Measurements from ENCODE around the gene RGR. TPM values are rescaled to one million over a fixed set of nuclear protein-coding genes. Genes with fewer than 3 reads are reported as not detected.
"Not testable (repeated sequence)": the region's sequence is repeated elsewhere in the genome, so short reads cannot be mapped to it uniquely, and the experiment has no call there.

The RGR gene
- total RNA-seq, 1 experiment from 2014 or later = not detected

DNA sequence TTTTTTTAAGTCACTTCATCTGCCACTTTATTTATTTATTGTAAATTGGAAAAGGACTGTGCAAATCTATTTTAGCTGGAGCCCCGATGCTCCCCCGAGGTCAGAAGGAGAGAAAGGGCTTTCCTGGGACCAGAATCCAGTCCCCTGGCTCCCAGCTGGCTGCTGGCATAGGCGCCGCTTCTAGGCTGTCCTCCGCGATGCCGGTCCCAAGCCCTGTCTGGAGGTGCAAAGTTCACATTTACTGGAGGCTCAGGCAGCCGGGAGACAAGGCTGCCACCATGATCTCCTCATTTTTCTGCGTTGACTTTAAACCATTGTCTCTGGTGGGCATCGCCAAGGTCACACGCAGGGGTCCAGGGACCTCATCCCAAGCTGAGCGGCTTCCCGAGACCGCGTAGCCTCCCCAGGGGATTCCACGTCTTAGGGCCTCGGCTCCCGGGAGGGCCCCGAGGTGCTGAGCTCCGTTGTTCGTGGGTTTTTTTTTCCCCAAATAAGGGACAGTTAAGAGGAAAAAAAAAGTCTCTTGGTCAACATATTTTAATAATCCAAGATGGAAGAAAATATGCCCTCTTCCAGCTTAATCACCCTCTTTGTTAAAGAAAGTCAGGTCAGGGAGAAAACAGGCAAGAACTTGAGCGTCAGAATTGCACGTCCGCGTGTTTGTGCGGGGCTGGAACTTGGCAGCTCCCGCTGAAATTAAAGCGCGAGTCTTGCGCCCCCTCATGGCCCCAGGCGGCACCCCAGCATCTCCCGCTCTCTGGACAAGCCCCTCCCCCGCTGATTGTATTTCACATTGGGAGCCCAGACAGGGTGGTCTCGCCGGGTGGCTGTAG is 11.9 kb downstream of the RGR start:
- DNase-seq (ENCODE audit: low read depth) = no peak

DNA sequence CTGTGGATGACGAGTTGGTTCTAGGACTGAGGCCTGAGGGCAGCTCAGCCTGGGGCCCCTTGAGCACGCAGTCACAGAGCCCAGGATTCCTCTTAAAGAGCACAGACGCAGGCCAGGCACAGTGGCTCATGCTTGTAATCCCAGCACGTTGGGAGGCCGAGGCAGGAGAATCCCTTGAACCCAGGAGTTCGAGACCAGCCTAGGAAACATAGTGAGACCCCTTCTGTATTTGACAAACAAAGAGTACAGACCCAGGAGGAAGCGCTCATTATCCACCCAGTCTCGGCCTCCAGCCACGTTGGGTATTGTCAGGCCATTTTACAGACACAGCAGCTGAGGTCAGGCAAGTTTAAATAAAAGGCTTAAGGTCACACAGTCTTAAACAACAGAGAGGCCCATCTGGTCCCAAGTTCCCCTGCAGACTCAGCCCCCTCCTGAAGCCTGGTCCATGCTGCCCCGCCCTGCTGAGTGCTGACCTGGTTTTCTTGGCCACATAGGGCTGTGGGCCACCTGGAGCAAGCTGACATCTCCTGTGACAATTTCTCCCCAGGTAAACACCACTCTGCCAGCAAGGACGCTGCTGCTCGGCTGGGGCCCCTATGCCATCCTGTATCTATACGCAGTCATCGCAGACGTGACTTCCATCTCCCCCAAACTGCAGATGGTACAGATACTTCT is 12.6 kb downstream of the RGR start:
- DNase-seq (ENCODE audit: low read depth) = no peak

DNA sequence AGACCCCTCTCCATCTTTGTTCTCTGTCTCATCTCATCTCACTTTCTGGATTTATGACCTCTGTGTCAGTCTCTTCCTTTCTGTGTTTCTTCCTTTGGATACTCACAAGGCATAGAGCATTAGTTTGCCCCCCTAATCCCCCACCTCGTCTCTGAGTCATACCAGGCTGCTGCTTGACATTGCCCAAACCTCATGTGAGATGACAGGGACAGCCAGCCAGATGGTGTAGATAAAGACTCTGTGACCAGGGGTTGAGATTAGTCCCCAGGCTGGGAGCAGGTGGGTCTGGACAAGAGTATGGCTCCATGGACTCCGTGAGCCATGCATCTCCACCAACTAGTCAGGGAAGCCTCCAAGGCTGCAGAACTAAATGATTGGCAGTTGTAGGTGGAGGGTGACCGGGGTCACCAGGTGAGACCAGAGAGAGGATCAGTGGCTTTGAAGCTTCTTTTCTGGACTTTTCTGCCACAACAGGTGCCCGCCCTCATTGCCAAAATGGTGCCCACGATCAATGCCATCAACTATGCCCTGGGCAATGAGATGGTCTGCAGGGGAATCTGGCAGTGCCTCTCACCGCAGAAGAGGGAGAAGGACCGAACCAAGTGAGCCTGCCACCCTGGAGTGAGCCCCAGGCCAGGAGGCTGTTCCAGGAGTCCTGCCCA is 13.3 kb downstream of the RGR start:
- no peak for DNase-seq (ENCODE audit: low read depth)

DNA sequence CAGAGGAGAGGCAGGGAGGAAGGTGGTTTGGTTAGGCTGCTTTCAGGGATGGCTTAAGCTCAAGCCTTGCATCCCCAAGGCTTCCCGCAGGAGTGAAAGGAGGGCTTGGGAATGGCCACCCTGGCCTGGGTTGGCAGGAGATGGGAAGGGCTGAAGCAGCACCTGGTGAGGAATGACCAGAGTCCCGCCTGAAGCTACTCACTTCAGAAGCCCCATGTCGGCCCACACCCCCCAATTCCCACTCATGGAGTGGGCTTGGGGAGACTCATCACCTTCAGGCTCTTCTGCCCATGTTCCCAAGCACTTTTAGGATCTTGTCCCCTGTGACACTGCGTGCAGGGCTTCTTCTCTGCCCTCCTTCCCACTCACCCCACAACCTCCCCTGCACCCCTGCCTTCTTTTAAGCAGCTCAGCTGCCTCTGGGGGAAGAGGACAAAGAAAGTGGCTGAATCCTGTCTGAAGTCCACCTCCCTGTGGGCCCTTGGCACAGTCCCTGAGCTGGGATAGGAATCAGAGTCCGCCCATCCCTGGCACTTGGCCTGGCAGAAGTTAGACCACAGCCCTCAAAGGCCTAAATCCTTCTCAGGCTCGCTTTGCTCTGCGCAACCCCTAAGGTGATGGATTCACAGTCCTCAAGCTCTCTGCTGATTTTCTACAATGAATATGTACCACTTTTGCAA is 16.5 kb downstream of the RGR start:
- DNase-seq (ENCODE audit: low read depth) = no peak

DNA sequence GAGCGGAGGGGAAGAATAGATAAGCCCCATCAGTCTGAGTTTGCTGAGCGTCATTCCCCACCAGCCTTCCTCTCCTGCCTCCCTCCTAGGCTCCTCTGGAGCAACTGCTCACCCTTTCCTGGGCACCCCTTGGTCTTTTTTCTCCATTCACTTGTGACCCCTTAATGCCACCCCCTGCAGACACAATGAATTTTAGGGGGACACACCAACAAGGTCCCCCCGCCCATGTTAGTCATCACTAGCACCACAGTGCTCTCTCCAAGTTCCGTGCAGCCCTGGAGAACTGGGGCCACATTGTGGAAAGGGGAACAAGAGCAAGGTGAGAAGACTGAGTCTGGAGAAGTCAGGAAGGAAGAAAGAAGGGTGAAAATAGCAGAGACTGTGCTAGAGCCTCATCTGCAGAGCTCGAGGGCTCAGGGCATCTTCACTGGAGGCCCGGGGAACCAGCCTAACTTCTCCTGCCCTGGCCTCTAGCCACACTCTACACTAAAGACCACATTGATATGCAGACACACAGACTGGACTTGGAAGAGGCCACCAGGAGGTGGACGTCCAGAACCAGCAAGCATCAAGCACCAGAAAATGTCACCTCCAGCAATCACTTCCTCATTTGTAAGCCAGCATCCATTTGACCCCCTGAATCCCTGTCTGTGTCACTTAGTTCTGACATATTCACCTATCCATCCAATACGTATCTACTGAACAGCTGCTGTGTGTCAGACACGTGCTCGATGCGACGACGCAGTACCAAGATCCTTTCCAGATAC is 17.5 kb downstream of the RGR start:
- no peak for DNase-seq (ENCODE audit: low read depth)

DNA sequence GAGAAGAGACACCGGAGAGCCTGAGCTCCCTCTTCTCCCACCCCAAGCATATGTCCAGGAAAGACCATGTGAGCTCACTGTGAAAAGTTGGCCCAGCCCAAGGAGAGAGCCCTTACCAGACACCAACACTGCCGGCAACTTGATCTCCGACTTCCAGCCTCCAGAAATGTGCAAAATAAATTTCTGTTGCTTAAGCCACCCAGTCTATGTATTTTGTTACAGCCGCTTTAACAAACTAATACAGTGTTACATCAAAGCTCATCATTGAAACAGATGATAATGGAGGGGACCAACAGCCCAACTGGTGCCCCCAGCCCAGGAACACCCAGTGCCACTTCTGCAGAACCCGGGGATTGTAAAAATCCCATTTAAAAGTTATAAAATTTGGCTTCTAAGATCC is 18.9 kb downstream of the RGR start:
- DNase-seq (ENCODE audit: low read depth) = no peak

DNA sequence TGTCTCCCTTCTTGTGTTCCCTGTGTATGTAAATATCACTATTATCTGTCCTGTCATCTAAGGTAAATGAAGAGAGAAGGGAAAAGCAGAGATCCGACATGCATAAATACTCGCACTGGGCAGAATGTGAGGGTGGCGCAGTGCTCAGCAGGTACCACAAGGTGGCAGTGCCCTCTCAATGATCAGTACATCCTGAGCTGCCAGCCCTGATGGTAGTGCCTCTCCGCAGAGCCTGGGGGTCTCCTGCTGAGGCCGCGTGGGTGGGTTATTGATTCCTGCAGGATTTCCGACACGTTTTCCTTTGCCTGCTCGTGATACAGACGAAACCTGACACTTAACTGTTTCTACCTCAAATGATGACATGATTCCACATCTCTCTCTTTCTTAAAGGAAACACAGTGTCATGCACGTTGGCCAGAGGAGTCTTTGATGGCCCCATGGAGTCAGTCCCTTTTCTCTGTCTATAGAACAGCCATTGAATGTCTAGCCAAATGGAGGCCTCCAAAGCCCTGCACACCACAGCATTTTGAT is 19.8 kb downstream of the RGR start:
- DNase-seq (ENCODE audit: low read depth) = peak; percentile 59

DNA sequence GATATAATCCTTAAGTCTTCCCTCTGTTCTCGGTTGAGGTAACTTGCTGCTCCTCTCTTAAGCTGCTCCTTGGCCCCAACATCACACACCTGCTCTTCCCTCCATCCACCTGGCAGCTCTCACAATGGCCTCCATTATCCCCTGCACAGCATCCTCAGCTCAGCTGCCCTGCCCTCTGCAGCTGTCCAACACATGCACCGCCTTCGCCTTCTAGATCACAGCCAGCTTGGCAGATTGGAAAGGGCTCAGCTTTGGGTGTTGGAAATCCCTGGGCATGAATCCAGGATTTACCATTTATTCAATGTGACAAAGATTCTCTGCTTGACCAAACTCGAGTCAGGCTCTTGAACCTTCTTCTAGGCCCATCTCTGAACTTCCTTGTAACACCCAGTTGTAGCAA is 20.6 kb downstream of the RGR start:
- no peak for DNase-seq (ENCODE audit: low read depth)

DNA sequence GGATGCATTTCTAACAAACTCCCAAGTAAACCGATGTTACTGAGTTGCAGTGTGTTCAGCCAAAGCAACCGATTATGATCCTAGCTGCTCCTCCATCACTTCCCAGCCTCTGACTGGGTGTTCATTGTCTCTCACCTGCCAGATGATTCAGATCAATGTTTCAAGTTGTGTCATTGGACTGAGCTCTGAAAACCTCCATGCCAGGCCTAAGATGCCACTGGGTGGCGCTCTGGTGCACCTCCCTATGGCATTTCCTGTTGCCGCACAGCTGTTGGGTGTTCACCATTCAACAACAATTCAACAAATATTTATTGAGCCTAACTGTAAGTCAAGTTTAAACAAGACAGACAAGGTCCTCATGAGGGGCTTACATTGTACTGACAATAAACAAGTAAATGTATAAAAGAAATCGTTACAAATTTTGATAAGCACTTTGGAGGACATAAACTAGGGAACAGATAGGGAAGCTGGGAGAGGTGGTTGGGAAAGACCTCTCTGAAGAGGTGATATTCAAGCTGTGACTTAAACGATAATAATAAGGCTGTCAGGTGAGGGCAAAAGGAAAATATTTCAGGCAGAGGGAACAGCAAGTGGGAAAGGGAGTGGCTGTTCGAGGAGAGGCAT is 22.8 kb downstream of the RGR start:
- DNase-seq (ENCODE audit: low read depth) = peak; percentile 53

DNA sequence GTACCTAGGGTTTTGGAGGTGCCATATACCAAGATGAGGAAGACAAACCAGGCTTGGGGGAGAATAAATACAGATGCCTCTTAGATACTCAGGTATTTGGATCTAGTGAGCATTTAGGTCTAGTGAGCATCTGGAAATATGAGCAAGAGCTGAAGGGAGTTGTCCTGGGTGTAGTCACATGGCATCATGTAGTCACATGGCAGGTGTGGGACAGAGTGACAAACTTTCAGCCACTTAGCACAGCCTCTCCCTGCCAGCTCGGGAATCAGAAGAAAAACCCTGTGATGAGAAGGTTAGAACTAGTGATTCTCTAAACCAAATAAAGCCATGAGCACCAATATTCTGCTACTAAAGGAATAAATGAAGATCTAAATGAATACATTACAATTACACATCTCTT is 24.3 kb downstream of the RGR start:
- no peak for DNase-seq (ENCODE audit: low read depth)

DNA sequence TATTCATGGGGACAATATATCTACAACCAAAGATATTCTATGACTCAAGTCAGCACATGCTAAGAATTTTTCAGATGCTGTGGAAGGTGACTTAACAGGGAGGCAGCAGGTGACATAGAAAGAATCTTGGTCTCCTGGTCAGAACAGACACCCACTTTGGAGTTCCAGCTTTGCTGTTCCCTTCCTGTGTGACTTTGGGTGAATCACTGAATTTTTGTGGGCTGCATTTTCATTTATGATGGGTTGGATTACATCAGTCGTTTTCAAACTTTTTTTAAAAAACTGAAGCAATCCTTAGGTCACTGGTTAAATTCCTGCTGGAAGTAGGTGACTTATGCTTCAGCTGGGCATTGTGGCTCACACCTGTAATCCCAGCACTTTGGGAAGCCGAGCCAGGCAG is 24.9 kb downstream of the RGR start:
- DNase-seq (ENCODE audit: low read depth) = peak; percentile 90

DNA sequence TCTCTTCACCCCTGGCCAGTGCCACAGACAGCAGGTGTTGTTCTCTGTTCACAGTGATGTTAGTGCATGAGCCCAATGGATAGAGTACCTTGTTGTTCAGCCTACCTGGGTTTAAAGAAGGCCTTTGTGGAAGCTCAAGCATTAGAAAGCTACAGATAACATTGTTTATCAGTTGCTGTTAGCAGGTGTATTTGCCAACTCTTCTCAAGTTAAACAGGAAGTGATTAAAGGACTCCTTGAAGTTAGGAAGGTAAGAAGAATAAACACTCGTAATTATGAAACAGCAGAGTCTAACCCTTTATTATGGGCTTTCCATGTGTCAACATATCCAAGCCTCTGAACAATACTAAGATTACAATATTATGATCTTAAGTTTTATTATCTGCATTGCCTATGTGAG is 25.9 kb downstream of the RGR start:
- DNase-seq (ENCODE audit: low read depth) = no peak

DNA sequence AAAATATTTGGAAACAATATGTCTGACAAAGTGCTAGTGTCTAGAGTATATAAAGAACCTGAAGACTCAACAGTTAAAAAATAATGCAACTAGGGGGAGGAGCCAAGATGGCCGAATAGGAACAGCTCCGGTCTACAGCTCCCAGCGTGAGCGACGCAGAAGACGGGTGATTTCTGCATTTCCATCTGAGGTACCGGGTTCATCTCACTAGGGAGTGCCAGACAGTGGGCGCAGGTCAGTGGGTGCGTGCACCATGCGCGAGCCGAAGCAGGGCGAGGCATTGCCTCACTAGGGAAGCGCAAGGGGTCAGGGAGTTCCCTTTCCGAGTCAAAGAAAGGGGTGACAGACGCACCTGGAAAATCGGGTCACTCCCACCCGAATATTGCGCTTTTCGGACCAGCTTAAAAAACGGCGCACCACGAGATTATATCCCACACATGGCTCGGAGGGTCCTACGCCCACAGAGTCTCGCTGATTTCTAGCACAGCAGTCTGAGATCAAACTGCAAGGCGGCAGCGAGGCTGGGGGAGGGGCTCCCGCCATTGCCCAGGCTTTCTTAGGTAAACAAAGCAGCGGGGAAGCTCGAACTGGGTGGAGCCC is 35.1 kb downstream of the RGR start:
- not testable (repeated sequence) for DNase-seq (ENCODE audit: low read depth)

DNA sequence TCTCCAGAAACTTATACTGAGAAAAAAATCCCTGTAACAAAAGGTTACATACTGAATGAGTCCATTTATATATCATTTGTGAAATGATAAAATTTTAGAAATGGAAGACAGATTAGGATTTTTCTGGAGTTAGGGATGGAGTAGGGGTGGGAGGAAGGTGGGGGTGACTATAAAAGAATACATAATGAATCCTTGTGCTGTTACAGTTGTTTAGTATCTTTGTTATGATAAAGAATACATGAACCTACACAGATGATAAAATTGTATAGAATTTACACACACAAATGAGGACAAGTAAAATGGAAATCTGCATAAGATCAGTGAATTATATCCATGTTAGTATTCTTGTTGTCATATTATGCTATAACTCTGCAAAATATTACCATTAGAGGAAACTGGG is 41.8 kb downstream of the RGR start:
- no peak for DNase-seq (ENCODE audit: low read depth)

DNA sequence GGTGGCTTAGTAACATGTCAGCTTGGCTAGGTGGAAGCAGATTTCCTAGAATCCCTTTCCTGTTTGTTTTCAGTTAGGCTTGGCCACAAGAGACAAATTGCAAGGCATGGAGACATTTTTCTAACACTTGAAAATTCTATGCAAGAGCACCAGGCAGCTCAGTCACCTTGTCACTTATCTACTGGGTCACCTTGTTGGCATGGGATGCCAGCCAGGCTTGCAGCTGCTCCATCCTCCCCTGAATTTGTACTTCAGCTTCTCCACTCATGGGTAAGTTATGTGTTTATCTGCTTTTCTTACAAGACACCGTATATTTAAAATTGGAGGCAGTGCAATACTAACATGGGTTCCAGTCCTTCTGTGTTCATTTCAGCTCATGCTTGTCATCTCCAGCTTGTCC is 43.3 kb downstream of the RGR start:
- no peak for DNase-seq (ENCODE audit: low read depth)

DNA sequence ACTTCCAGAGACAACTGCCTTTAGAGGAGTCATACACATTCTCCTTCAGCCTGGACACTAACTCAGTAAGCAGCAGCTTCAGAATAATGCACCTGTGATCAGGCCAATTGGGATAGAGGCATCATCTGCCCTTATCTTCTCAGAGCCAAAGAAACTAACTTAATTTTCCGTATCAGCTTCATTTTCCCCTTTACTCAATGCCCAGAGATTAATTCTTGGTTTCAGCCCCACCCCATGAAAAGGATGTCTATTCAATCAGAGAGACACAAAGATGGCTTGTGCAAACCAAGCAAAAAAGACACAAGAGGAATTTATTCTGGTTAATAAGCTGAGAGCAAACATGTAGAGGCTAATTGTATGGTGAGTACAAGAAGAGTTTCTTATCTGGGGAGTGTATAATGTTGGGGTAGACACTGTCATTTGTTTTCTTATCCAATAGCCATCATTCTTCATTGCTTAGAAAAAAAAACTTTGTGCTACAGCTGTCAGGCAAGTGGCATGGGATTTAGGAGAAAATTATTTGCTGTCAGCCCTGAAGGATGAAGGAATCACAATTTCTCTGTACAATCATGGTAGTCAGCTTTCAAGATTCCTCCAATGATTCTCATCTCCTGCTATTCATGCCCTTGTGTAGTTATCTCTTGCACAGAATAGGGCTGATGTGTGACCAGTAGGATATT is 44.8 kb downstream of the RGR start:
- no peak for DNase-seq (ENCODE audit: low read depth)

DNA sequence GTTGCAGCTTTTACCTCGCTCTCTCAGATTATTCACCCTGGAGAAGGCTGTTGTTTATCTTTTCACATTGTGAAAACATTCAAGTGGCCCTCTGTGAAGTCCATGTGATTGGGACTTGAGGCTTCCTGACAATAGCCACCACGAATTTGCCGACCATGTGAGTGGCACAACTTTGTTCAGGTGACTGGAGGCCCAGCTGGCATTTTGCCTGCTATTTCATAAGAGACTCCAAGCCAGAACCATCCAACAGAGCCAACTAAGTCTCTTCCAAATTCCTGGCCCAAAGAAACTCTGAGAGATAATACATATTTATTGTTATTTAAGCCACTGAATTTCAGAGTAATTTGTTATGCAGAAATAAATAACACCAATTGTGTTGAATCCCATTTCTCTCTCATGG is 45.4 kb downstream of the RGR start:
- no peak for DNase-seq (ENCODE audit: low read depth)

DNA sequence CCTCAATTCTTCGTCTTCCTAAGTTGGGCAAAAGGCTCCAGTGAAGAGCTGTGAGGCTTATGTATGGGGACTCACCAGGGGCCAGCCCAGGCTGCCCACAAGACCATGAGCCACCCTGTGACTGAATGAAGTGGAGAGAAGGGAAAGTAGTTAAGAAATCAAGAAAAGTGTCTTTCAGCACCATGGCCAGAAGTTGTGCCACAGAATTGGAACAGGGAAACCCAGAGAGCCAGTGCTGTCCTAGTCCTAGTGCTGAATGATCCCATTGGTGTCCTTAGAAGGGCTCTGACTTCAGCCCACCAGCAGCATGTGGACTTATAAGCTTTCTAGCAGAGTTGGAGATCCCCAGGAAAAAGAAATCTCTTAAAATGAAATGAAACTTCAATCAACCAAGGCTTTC is 46.5 kb downstream of the RGR start:
- peak; percentile 52 for DNase-seq (ENCODE audit: low read depth)

DNA sequence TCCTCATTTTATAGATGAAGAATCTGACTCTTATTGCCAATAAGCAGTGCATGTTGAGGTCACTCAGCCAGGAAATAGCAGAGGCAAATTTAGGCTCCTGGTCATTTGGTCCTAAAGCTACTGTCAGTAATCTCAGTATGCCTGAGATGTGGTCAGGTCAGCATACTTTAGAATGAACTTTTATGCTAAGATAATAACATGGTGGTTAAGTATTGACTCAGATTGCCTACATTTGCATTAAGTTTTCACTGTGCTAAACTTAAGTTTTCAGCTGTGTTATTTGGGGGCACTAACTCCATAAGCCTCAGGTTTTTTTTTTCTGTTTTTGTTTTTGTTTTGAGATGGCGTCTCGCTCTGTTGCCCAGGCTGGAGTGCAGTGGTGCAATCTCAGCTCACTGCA is 47.6 kb downstream of the RGR start:
- DNase-seq (ENCODE audit: low read depth) = no peak

All from HT1080 (cell line).